T-helper 2 cell treated with Interferon-gamma antibody and Interleukin-4, amounts not matched to agents 100 ng/mL and 5 ng/mL, for 36 hours (primary cell): ENCODE data around the gene WDR6. TPM values are rescaled to one million over a fixed set of nuclear protein-coding genes. Genes with fewer than 3 reads are reported as not detected.

Source experiments
- intact Hi-C: fragments of 100-400 bp; cut with micrococcal nuclease; formaldehyde crosslinking; loops from one replicate; pipeline ENCODE4 v1.15.1; 2023
- total RNA-seq: library from RNA; stranded (reverse); gene quantifications from 2 replicates; pipeline ENCODE4 v1.2.3, GENCODE V29; 2022

WDR6 gene
- total RNA-seq, 1 donor from 2014 or later: 156 TPM

DNA sequence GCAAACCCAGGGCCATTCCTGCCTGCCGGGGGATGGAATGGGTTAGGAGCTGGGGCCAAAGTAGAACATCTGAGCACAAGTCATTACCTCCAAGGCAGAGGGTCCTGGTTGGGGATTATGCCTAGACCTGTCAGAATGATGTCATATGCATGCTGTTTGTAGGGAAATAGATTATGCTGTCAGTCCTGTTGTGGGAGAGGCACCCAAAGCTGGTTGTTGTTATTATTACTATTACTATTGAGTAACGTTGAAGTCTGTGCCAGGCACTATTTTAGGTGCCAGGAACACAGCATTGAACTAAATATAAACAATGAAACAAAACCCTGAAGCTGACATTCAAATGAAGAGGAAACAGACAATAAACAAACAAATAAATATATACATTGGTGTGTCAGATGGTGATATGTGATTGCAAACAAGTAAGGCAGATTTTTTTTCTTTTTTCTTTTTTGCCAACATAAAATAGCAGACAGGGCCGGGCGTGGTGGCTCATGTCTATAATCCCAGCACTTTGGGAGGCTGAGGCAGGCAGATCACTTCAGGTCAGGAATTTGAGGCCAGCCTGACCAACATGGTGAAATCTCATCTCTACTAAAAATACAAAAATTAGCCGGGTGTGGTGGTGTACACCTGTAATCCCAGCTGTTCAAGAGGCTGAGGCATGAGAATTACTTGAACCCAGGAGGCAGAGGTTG, 15.2 kb upstream of the WDR6 start:
- intact Hi-C loops: loop anchor here (2.0 kb wide), 1 partner anchor 29 kb away; no protein-coding TSS in a partner anchor

DNA sequence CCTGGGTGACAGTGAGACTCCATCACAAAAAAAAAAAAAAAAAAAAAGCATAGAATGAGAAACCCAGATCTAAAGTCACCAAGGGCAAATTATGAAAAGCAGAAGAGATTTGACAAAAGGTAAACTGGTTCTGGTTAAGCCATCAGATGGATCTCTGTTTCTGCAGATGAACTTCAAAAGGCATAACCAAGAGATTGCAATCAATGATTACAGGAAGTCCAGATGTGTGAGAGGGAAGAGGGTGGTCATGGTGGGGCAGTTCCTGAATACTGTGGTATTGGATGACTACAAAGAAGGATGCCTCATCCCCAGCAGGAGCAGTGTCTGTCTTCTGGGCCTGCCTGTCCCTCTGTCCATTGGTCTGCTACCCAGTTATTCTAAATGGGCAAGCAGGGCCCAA, 13.4 kb upstream of the WDR6 start:
- intact Hi-C loops: no loop called here

DNA sequence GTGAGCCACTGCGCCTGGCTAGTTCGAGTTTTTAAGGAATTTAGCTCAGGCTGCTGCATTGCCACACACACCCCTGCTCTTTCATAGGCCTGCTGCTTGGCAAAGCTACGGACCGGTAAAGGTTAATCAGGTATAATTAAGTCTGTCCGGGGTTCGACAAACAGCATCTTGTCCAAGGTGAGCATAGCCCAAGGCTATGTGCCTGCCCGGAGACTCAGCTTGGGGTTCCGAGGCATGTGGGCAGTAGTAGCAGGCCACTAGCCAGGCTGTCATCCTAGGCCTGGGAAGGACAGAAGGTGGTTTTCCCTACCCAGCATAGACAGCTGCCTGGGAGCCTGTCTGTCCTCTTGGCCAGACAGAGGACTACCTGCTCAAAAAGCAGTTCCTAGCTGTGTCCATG, 10.6 kb upstream of the WDR6 start:
- intact Hi-C loops: no loop called here

DNA sequence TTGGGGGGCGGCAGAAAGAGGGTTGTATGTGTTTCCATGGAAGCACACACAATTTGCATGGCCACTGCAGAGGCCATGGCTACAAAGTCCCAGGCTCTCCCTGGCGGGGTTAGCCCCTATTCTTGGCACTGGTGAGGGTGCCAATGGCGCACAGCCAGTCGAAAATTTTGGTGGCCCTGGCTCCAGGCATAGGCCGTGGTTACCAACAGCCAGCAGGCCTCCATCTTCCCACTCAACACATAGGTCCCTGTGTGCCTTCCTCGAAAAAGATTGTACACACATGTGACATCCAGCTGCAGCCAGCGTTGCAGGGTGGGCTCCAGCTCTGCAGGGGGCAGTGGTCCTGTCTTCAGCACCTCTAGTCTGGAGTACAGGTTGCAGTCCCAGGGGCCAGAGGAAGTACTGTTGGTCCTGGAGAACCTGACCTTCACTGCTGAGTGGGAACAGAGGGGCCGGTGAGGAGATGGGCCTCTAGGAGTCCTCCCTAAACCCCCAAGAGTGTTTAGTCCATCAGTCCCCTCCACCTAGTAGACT, 10.0 kb upstream of the WDR6 start:
- intact Hi-C loops: no loop called here

DNA sequence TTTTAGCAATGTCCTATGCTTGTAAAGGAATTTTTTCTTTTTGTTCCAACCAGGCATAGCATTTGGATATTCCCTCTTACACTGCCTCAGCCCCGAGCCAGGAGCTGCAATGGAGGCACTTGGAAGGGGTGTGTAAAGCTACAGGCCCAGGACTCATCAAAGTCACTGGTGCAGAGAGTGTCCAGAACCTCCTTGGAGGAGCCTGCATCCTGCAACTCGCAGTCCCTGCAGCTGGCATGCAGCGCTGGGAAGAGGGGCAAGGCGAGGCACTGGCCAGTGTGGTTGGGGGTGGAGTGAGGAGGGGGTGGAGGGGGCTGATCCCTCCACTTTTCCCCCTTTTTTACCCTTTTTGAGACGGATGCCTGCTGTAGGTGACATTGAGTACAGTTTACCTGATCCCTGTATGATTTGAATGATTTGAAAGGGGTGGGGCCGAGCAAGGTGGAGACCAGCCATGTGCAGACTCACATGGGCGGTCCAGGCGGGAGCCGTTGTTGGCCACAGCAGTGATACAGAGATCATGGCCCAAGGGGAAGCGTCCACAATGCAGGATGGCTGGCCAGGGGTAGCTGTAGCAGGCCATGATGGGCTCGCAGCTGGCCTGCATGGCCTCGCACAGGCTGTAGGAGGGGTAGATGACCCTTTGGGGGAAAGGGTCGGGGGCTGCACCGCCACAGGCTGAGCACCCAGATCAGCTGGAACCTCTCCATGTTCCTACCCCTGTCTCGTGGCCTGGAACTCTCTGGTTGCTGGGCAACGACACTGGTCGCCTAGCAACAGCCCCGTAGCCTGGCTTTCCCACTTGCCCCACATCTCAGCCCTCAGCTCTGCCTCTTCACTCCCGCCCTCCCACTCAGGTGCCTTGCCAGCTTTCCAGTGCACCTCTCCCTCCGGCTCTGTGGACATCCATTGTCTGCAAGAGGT, 9.2 kb upstream of the WDR6 start:
- intact Hi-C loops: no loop called here

DNA sequence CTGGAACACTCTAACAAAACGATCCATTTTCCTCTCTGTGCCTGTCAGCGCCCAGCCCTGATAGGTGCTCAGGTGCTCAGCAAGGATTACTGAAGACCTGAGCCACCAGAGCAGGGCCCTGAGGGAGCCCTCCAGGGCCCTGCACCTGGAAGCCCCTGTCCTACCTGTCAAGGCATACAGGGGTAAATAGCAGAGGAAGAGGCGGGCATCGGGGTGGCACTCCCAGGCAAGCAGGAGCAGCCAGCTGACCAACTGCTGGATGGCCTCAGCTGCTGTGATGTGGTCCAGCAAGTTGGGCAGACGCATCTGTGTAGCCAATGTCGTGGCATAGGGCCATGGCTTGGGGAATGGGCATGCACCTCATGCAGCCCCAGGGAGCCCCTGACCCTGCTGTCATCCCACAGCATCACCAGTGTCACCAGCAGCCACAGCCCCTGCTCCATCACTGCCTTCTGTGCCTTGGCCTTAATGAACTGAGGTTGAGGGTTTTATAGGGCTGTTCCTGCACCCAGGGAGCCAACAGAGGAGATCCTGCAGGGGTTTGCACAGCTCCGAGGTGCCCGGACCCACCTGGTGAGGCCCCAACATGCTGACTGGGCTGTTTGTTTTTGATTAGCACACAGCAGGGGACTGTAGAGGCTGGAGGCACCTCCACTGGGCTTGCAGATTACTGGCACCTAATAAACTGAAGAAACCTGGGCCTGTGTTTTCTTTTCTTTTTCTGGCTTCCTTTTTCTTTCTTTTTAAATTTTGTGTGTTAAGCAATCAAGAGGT, 7.9 kb upstream of the WDR6 start:
- intact Hi-C loops: no loop called here

DNA sequence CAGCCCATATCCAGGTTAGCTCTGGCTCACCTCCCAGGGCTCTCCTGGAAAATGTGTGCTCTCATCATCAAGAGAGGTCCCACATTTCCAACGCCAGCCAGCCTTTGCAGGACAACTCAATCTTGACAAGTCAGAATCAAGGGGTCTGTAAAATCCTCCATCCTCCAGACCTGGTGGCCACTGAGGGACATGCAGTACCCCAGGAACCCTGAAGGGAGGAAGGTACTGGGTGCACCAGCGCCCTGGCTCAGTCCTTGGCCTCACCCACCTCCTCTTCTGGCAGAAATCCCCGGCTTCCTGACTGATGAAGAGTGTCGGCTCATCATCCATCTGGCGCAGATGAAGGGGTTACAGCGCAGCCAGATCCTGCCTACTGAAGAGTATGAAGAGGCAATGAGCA, 6.0 kb upstream of the WDR6 start:
- intact Hi-C loops: no loop called here

DNA sequence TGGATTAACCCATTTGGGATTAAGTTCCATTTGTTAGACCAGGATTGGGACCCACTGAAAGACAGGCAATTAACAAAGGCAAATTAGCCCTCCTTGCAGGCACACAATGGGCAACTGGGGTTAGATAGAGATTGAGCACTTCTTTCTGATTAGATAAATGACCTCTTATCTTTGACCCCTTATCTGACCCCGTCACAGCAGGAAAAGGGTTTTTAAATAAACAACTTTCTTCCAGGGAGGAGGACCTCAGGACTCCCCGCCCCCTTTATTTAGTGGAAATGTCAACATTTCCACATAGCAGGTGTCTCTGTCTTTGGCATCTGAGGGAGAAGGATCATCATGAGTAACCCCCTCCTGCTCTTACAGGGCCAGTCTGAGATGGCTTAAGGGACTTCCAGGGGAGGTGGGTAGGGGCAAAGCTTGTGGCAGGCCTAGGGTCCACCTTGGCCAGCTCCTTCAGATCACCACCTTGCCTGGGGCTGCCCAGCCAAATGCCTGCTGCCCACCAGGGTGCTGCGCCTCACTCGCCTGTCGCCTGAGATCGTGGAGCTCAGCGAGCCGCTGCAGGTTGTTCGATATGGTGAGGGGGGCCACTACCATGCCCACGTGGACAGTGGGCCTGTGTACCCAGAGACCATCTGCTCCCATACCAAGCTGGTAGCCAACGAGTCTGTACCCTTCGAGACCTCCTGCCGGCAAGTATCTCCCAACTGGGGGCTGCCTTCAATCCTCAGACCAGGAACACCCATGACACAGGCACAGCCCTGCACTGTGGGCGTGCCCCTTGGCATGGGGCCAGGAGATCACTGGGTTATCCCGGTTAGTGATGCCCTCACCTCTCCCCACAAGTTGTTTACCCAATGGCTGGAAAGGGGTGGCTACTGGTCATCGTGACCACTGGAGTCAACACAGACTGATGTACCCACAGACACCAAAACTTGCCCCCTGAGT, 2.6 kb upstream of the WDR6 start:
- intact Hi-C loops: loop anchor here (5.0 kb wide), 2 partner anchors 87 to 397 kb away; partner anchors contain the start of genes ARIH2 and UQCRC1

DNA sequence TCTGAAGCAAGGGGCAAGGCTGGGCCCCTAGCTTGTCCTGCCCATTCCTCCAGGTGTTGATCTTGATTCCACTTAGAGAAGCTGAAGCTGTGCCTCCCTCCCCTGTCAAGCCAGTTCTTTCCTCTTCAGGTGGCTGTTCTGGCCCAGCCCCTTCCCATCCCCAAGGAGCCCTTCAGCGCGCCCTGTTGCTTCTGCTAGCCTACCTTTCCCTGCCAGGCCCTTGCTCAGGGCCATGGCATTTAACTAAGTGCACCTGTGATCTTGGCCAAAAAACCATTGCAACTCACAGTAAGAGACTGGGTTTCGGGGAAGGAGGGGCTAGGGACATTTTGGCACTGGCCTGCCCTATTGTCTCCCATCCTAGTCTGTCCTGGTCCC, 1.9 kb upstream of the WDR6 start:
- intact Hi-C loops: loop anchor here (5.0 kb wide), 2 partner anchors 88 to 398 kb away; partner anchors contain the start of genes ARIH2 and UQCRC1

DNA sequence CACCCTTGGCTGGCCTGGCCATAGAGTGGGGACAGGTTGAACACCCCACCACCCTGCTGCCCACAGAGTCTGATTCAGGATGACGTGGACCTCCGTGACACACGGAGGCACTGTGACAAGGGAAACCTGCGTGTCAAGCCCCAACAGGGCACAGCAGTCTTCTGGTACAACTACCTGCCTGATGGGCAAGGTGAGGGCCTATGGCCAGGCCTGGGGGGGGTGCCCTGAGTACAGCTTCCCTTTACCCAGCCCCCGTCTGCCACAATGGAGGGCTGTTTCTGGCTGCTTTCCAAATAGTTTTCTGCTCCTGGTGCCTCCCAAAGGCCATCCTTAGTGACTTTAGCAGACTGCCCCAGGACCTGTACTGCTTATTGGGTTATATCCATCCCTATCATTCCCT, 1.2 kb upstream of the WDR6 start:
- intact Hi-C loops: loop anchor here (2.0 to 5.0 kb wide), 3 partner anchors 89 to 399 kb away; partner anchors contain the start of genes ARIH2, IP6K2 and UQCRC1

DNA sequence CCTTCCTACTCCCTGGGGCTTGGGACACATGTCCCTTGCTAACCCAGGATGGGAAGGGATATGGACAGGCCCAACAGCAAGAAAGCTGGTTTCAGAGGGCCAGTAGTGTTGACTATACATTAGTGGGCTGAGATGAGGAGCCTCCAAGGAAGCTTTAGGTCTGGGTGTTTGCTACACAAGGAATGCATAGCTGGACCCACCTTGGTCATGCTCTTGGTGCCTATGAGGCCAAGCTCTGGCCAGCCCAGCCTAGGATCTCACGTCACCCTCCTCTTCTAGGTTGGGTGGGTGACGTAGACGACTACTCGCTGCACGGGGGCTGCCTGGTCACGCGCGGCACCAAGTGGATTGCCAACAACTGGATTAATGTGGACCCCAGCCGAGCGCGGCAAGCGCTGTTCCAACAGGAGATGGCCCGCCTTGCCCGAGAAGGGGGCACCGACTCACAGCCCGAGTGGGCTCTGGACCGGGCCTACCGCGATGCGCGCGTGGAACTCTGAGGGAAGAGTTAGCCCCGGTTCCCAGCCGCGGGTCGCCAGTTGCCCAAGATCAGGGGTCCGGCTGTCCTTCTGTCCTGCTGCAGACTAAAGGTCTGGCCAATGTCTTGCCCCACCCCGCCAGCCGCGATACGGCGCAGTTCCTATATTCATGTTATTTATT, 653 bp upstream of the WDR6 start:
- intact Hi-C loops: loop anchor here (1.0 to 5.0 kb wide), 6 partner anchors 15 to 399 kb away; partner anchors contain the start of genes ARIH2, IP6K2, QRICH1 and UQCRC1

DNA sequence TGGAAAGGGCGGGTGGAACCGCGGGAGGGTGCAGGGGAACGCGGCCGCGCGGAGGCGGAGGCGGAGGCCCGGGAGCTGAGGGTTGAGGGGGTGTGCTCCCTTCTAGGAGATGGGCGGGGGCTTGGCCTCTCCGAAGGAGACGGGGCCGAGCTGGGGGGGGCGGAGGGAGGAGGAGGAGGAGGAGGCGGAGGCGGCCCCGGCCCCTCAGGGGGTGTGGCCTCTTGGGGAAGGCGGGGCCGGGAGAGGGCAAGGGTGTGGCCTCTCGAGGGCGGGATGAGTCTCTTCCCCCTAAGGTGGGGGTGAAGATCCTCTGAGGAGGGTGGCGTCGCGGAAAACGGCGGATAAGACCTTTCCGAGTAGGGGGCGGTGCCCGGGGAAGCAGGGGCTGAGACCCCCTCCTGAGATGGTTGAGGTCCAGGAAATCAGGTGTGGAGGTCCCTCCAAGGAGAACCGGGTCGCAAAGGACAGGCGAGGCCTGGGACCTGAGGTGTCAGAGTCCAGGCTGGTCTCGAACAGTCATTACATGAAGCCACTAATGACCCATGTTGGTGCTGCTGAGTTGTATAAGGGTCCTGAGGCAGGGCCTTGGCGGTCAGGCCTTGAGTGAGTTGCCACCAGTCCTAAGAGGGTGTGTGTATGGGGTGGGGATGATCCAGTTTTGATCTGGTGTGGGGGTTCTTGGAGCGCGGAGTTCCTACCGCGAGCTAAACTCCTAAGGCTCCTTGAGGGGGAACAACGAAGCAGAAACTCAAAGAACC, 759 bp downstream of the WDR6 start:
- intact Hi-C loops: loop anchor here (1.0 to 5.0 kb wide), 6 partner anchors 13 to 401 kb away; partner anchors contain the start of genes ARIH2, IP6K2, QRICH1 and UQCRC1

DNA sequence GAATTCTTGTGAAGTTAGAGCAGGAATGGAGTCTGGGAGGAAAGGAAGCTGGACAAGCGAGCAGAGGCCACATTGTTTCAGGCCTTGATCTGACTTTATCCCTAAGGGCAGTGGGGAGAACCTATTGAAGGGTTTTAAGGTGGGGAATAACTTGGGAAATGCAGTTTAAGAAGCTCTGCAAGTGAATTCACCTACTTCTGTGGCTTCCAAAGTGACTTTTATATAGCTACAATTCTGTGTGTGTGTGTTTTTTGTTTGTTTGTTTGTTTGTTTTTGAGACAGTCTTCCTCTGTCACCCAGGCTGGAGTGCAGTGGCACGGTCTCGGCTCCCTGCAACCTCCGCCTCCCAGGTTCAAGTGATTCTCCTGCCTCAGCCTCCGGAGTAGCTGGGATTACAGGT, 1.4 kb downstream of the WDR6 start:
- intact Hi-C loops: loop anchor here (5.0 kb wide), 2 partner anchors 91 to 401 kb away; partner anchors contain the start of genes ARIH2 and UQCRC1

DNA sequence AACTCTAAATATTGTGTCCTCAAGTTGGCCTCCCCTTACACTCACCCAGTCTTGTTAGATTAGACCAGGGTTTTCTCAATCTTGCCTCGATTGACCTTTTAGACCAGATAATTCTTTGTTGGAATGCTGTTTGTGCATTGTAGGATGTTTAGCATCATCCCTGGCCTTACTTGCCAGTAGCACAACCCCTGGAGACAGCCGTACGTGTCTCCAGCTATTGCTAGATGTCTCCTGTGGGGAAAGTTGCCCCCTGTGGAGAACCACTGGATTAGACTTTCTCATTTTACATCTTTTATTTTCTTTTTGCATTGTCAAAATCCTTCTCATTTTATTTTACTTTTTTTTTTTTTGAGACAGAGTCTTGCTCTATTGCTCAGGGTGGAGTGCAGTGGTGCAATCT, 2.2 kb downstream of the WDR6 start:
- intact Hi-C loops: loop anchor here (5.0 kb wide), 2 partner anchors 92 to 402 kb away; partner anchors contain the start of genes ARIH2 and UQCRC1

DNA sequence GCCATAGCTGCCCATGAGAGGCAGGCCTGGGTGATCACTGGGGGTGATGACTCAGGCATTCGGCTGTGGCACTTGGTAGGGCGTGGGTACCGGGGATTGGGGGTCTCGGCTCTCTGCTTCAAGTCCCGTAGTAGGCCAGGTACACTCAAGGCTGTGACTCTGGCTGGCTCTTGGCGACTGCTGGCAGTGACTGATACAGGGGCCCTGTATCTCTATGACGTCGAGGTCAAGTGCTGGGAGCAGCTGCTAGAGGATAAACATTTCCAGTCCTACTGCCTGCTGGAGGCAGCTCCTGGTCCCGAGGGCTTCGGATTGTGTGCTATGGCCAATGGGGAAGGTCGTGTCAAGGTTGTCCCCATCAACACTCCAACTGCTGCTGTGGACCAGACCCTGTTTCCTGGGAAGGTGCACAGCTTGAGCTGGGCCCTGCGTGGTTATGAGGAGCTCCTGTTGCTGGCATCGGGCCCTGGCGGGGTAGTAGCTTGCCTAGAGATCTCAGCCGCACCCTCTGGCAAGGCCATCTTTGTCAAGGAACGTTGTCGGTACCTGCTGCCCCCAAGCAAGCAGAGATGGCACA, 5.3 kb downstream of the WDR6 start:
- intact Hi-C loops: no loop called here

DNA sequence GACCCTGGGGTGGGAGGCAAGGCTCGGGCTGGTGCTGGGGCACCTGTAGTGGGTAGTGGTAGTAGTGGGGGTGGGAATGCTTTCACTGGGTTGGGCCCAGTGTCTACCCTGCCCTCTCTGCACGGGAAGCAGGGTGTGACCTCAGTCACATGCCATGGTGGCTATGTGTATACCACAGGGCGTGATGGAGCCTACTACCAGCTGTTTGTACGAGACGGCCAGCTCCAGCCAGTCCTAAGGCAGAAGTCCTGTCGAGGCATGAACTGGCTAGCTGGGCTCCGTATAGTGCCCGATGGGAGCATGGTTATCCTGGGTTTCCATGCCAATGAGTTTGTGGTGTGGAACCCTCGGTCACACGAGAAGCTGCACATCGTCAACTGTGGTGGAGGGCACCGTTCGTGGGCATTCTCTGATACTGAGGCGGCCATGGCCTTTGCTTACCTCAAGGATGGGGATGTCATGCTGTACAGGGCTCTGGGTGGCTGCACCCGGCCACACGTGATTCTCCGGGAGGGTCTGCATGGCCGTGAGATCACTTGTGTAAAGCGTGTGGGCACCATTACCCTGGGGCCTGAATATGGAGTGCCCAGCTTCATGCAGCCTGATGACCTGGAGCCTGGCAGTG, 6.0 kb downstream of the WDR6 start:
- intact Hi-C loops: no loop called here
